K562 (cell line): ENCODE data around the gene PHACTR2. TPM values are rescaled to one million over a fixed set of nuclear protein-coding genes. Genes with fewer than 3 reads are reported as not detected.

ENCODE experiments used
- ATAC-seq: fragments of 200-7000 bp; cut with Tn5 transposase; 3 replicates; pipeline ENCODE4 v1.9.1; 2020; ENCODE audit warnings: moderate library complexity
- BruUV-seq: library from RNA; stranded (reverse); fragments of 400-500 nt; replicated peaks from 2 replicates; lab custom pipeline; 2021; lab: Mats Ljungman, UMichigan
- CTCF ChIA-PET: fragments of 300-600 bp; formaldehyde crosslinking; extraction: SDS; loops from one replicate; lab custom pipeline; 2021; ENCODE audit warnings: low intra/inter-chr PET ratio; lab: Yijun Ruan, JAX
- POLR2A ChIA-PET: fragments of 300-600, 350-650 bp; sonication (Branson Sonifier 250); formaldehyde crosslinking; extraction: SDS; loops from one replicate; lab custom pipeline; 2021; ENCODE audit warnings: antibody characterized with exemption, inconsistent platforms; lab: Yijun Ruan, JAX
- DNase-seq, 4 experiments: peaks; one replicate each; pipeline versions ENCODE4 v3.0.0 to v3.0.0-alpha.2; 2011 to 2018; ENCODE audit warnings: low spot score in 3 of 4, mixed read lengths in 3 of 4; ENCODE audit errors: extremely low read depth in 1 of 4
- FAIRE-seq: peaks from 2 replicates; lab custom pipeline; 2011; peaks lifted over from hg19 to GRCh38; lab: Jason Lieb, UNC
- H2AFZ ChIP-seq: 2 replicates; pipeline ENCODE4 v1.6.0; 2011; ENCODE audit warnings: low read depth, low read length, control low read depth, inconsistent platforms
- H3K27ac ChIP-seq: fragments of 200-600 bp; 3 replicates; pipeline ENCODE4 v1.8.0; 2011; ENCODE audit warnings: low read depth, mild to moderate bottlenecking, control low read depth, inconsistent platforms, low read length, moderate library complexity, mixed read lengths; ENCODE audit errors: extremely low read depth
- H3K27me3 ChIP-seq, 2 experiments: fragments of 300-600 bp in 1 of 2; 2 replicates in 1 of 2; 3 replicates in 1 of 2; pipeline versions ENCODE4 v1.6.0 to v1.8.0; 2011; ENCODE audit warnings: inconsistent platforms in 2 of 2, low read length in 2 of 2, mild to moderate bottlenecking in 1 of 2, mixed read lengths in 1 of 2, moderate library complexity in 1 of 2; ENCODE audit not compliant: control insufficient read depth in 2 of 2, insufficient read depth in 2 of 2
- H3K36me3 ChIP-seq: fragments of 300-600 bp; 3 replicates; pipeline ENCODE4 v1.8.0; 2011; ENCODE audit warnings: mild to moderate bottlenecking, low read length, inconsistent platforms; ENCODE audit not compliant: control insufficient read depth, insufficient read depth
- H3K4me1 ChIP-seq, 2 experiments: fragments of 200-600 bp in 1 of 2; replicated peaks in 1 of 2; 2 replicates in 1 of 2; 3 replicates in 1 of 2; pipeline versions ENCODE4 v1.5.1 to v1.8.0; 2011; ENCODE audit warnings: inconsistent platforms in 2 of 2, low read length in 2 of 2, mild to moderate bottlenecking in 1 of 2, mixed read lengths in 1 of 2, moderate library complexity in 1 of 2; ENCODE audit not compliant: control insufficient read depth in 2 of 2, insufficient read depth in 2 of 2
- H3K4me2 ChIP-seq: 2 replicates; pipeline ENCODE4 v1.6.1; 2011; ENCODE audit warnings: low read length, control low read depth, inconsistent platforms, mixed read lengths; ENCODE audit not compliant: insufficient read depth
- H3K4me3 ChIP-seq: fragments of 200-600 bp; sonication (generic), shearing (Covaris generic); 2 replicates; pipeline ENCODE4 v1.5.1; 2016; ENCODE audit warnings: control low read depth, inconsistent platforms
- H3K79me2 ChIP-seq: fragments of 200-600 bp; 3 replicates; pipeline ENCODE4 v1.8.0; 2011; ENCODE audit warnings: low read length, inconsistent platforms; ENCODE audit not compliant: control insufficient read depth, insufficient read depth
- H3K9ac ChIP-seq, 2 experiments: 2 replicates each; pipeline versions ENCODE4 v1.6.0 to v1.6.1; 2011; ENCODE audit warnings: low read depth in 2 of 2, low read length in 2 of 2, control low read depth in 1 of 2, inconsistent platforms in 1 of 2, mild to moderate bottlenecking in 1 of 2, mixed read lengths in 1 of 2; ENCODE audit not compliant: insufficient read depth in 1 of 2
- H3K9me1 ChIP-seq: one replicate; pipeline ENCODE4 v1.6.0; 2011; ENCODE audit warnings: inconsistent platforms, mild to moderate bottlenecking, low read length, moderate library complexity; ENCODE audit not compliant: control insufficient read depth, insufficient read depth
- H3K9me3 ChIP-seq: replicated peaks from 2 replicates; pipeline ENCODE4 v1.5.1; 2011; ENCODE audit warnings: low read depth, low read length, inconsistent platforms; ENCODE audit not compliant: control insufficient read depth, insufficient read depth
- H4K20me1 ChIP-seq: replicated peaks from 2 replicates; pipeline ENCODE4 v1.6.1; 2011; ENCODE audit warnings: low read length, inconsistent platforms, mixed read lengths; ENCODE audit not compliant: control insufficient read depth, insufficient read depth
- ADNP ChIP-seq: fragments of 200-800 bp; sonication (Bioruptor generic); IDR thresholded peaks from 2 replicates; pipeline ENCODE4 v1.6.1; 2016; ENCODE audit warnings: missing genetic modification characterization, missing compliant biosample characterization
- COPS2 ChIP-seq: fragments of 450-650 bp; conservative IDR thresholded peaks from 2 replicates; pipeline ENCODE4 v1.6.1; 2016; ENCODE audit warnings: mild to moderate bottlenecking, moderate library complexity
- CREB1 ChIP-seq, 2 experiments: sonication (generic) in 1 of 2; formaldehyde crosslinking in 1 of 2; IDR thresholded peaks; 2 replicates each; pipeline versions ENCODE4 v1.6.1 to v1.8.0; 2012 to 2022; ENCODE audit warnings: inconsistent platforms in 1 of 2, mild to moderate bottlenecking in 1 of 2, missing genetic modification reagents in 1 of 2, moderate library complexity in 1 of 2
- FOXA1 ChIP-seq: fragments of 450-650 bp; IDR thresholded peaks from 2 replicates; pipeline ENCODE4 v1.6.1; 2016; ENCODE audit warnings: mild to moderate bottlenecking, borderline replicate concordance
- HDAC6 ChIP-seq: IDR thresholded peaks from 2 replicates; pipeline ENCODE4 v1.6.1; 2012; ENCODE audit warnings: low read depth, mild to moderate bottlenecking, control low read depth, inconsistent platforms, low read length, moderate library complexity
- NFE2 ChIP-seq: IDR thresholded peaks from 2 replicates; pipeline ENCODE4 v1.6.1; 2014; ENCODE audit warnings: antibody characterized with exemption, low read depth
- NFRKB ChIP-seq: fragments of 450-650 bp; IDR thresholded peaks from 2 replicates; pipeline ENCODE4 v1.6.1; 2016; ENCODE audit warnings: low read depth
- POLR2G ChIP-seq: fragments of 200-400 bp; formaldehyde crosslinking; IDR thresholded peaks from 2 replicates; pipeline ENCODE4 v1.6.1; 2017; ENCODE audit warnings: low read depth, mild to moderate bottlenecking, antibody characterized with exemption, low read length, moderate library complexity
- RBM34 ChIP-seq: fragments of 200-400 bp; formaldehyde crosslinking; IDR thresholded peaks from 2 replicates; pipeline ENCODE4 v1.6.1; 2018; ENCODE audit warnings: low read length, borderline replicate concordance; ENCODE audit not compliant: insufficient read depth
- TAF15 ChIP-seq: fragments of 200-400 bp; formaldehyde crosslinking; IDR thresholded peaks from 2 replicates; pipeline ENCODE4 v1.6.1; 2017; ENCODE audit warnings: mild to moderate bottlenecking, low read depth, low read length, moderate library complexity
- U2AF1 ChIP-seq: fragments of 200-400 bp; formaldehyde crosslinking; optimal IDR thresholded peaks from 2 replicates; pipeline ENCODE3; 2017; ENCODE audit warnings: mild to moderate bottlenecking, low read depth, low read length, moderate library complexity
- ZKSCAN8 ChIP-seq: fragments of 200-800 bp; sonication (Bioruptor generic); IDR thresholded peaks from 2 replicates; pipeline ENCODE4 v1.6.1; 2016; ENCODE audit warnings: missing genetic modification characterization, missing compliant biosample characterization
- ZNF277 ChIP-seq: fragments of 250-450 bp; sonication (Bioruptor Pico); IDR thresholded peaks from 2 replicates; pipeline ENCODE4 v1.8.0; 2022; ENCODE audit warnings: inconsistent platforms, mild to moderate bottlenecking, moderate library complexity, borderline replicate concordance
- ZNF41 ChIP-seq: fragments of 250-450 bp; sonication (Bioruptor Pico); conservative IDR thresholded peaks from 2 replicates; pipeline ENCODE4 v1.4.0; 2020; ENCODE audit warnings: mild to moderate bottlenecking
- ZNF444 ChIP-seq: fragments of 250-450 bp; sonication (Bioruptor Pico); IDR thresholded peaks from 2 replicates; pipeline ENCODE4 v1.4.0; 2020; ENCODE audit warnings: mild to moderate bottlenecking, moderate library complexity
- ZNF551 ChIP-seq: fragments of 250-450 bp; sonication (Bioruptor Pico); IDR thresholded peaks from 2 replicates; pipeline ENCODE4 v1.5.0; 2021; ENCODE audit warnings: mild to moderate bottlenecking, moderate library complexity
- ZNF707 ChIP-seq: fragments of 250-450 bp; sonication (Bioruptor Pico); conservative IDR thresholded peaks from 2 replicates; pipeline ENCODE4 v1.8.0; 2022; ENCODE audit warnings: inconsistent platforms, mild to moderate bottlenecking, moderate library complexity
- WGBS: fragments of 100-300 bp; shearing (Covaris generic); methylation state at CpG from one replicate; pipeline ENCODE4 v1.1.6; 2016; ENCODE audit warnings: low coverage, mixed read lengths; ENCODE audit not compliant: insufficient coverage; ENCODE audit errors: missing lambda C conversion rate; 5-methylcytosine and 5-hydroxymethylcytosine counted together
- in situ Hi-C: fragments of 300-500 bp; cut with MboI; formaldehyde crosslinking; loops from 4 replicates; pipeline ENCODE4 v1.15.0; 2018; ENCODE audit warnings: inconsistent platforms, mixed read lengths
- intact Hi-C: fragments of 100-400 bp; cut with micrococcal nuclease; formaldehyde crosslinking; loops from 2 replicates; pipeline ENCODE4 v1.14.2; 2022
- polyA plus RNA-seq, 8 experiments: library from polyadenylated mRNA; depleted of rRNA in 4 of 8; stranded (reverse) in 5 of 8; unstranded in 3 of 8; fragments of >200 nt; fragmentation: Nextera tagmentation in 2 of 8; fragmentation: Illumina TruSeq in 1 of 8; extraction: Ambion mirVana in 2 of 8; extraction: Trizol in 1 of 8; gene quantifications; 2 replicates each; pipeline versions ENCODE4 v1.2.1 to v1.2.3, GENCODE V29; 2011 to 2014; ENCODE audit warnings: inconsistent platforms in 1 of 8, missing spikeins in 1 of 8
- total RNA-seq, 7 experiments: library from RNA; depleted of rRNA in 6 of 7; stranded (reverse); fragments of >200 nt in 6 of 7; fragmentation: Illumina TruSeq in 2 of 7; extraction: Trizol in 2 of 7; gene quantifications; 2 replicates each; pipeline versions ENCODE4 v1.2.1 to v1.2.3, GENCODE V29; 2011 to 2021; ENCODE audit warnings: low replicate concordance in 1 of 7
- TF ChIP-seq, protein P1 (sequence below): fragments of 450-650 bp; IDR thresholded peaks from 2 replicates; pipeline ENCODE4 v1.6.1; 2016; ENCODE audit warnings: borderline replicate concordance

PHACTR2 gene
- total and polyA plus RNA-seq, 9 of the 15 experiments (the other 6 are each of a cell fraction or from before 2014, with no cell fraction given): 5.3 to 52.5 (median 22.9) TPM

DNA sequence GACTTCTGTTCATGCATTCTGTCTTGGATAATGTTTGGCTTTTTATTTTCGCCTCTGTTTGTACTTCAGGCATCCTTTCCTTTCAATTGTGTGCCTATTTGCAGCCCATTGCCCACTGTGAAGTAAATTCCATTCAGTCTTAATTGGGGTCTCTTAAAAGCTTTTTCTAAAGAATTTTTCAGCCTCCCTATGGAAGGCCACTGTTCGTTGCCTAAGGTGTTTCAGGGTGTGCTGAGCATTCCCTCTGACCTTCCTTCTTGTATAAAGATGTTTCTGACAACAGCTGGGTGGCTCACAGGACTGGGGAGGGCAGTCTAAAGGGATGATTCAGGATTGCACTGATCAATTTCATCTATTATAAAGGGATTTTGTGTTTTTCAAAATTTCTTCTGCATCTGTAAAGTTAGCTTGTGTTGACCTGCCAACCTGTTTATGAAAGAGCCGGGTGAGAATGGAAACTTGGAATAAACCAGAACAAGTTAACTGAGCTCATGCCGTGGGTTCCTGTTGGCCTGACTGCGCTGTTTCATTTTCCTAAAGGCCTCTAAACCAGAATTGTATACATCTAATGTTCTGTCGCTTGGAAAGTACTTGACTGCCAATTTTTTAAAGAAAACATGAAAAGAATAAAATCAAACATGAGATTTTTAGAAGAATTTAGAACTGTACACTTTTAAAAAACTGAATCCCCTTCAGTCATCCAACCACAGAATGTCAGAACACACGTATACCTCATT lies 14.3 kb downstream of the PHACTR2 start:
- no peak for DNase-seq
- H3K9me1 ChIP-seq: no peaks in the 10 kb centered on the region
- no peaks in the 10 kb centered on the region for H3K9me3 ChIP-seq
- peaks cover 0 to 16% of the 10 kb centered on the region in 2 experiments; a peak in 3 of 5 replicates for H3K4me1 ChIP-seq
- H3K9ac ChIP-seq: no peak overlapping the region
- intact Hi-C loops (no loop called here), in situ Hi-C loops (no loop called here)
- 76% methylated on average over 7 of the region's 7 CpGs for WGBS
- no peak overlapping the region for H2AFZ ChIP-seq
- no peak for FAIRE-seq
- CTCF ChIA-PET: no interaction called here
- H3K79me2 ChIP-seq: 0 out of 3 replicates have a peak, but pooled peaks cover 3% of the 10 kb centered on the region
- no peak for ATAC-seq
- H3K4me2 ChIP-seq: no peak overlapping the region
- POLR2A ChIA-PET: no interaction called here
- H4K20me1 ChIP-seq: no peaks in the 10 kb centered on the region
- no peak overlapping the region for H3K27ac ChIP-seq
- no peak for TF ChIP-seq ZNF277
- TF ChIP-seq ZNF551 (CRISPR knock-in tag): no peak
- TF ChIP-seq U2AF1: no peak
- TF ChIP-seq, protein P1, sequence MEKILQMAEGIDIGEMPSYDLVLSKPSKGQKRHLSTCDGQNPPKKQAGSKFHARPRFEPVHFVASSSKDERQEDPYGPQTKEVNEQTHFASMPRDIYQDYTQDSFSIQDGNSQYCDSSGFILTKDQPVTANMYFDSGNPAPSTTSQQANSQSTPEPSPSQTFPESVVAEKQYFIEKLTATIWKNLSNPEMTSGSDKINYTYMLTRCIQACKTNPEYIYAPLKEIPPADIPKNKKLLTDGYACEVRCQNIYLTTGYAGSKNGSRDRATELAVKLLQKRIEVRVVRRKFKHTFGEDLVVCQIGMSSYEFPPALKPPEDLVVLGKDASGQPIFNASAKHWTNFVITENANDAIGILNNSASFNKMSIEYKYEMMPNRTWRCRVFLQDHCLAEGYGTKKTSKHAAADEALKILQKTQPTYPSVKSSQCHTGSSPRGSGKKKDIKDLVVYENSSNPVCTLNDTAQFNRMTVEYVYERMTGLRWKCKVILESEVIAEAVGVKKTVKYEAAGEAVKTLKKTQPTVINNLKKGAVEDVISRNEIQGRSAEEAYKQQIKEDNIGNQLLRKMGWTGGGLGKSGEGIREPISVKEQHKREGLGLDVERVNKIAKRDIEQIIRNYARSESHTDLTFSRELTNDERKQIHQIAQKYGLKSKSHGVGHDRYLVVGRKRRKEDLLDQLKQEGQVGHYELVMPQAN: no peak
- no peak for TF ChIP-seq TAF15
- no peak for TF ChIP-seq NFE2
- TF ChIP-seq COPS2: no peak
- no peak for TF ChIP-seq ZNF707 (CRISPR knock-in tag)
- no peak for TF ChIP-seq POLR2G
- no peak for TF ChIP-seq NFRKB
- TF ChIP-seq RBM34: no peak
- no peak for TF ChIP-seq HDAC6
- no peak for TF ChIP-seq ADNP (tag)
- TF ChIP-seq ZNF41 (CRISPR knock-in tag): no peak
- TF ChIP-seq ZNF444: no peak
- TF ChIP-seq FOXA1: no peak
- no peak for TF ChIP-seq ZKSCAN8 (CRISPR knock-in tag)
- no peak for TF ChIP-seq CREB1 (IDR thresholded peaks at IDR 0.05)
- TF ChIP-seq CREB1 (CRISPR knock-in tag; IDR thresholded peaks at IDR 0.05): no peak
- H3K4me3 ChIP-seq: no peak overlapping the region
- no peaks in the 10 kb centered on the region for H3K36me3 ChIP-seq
- no TSS peak for BruUV-seq
- H3K27me3 ChIP-seq: no peaks in the 10 kb centered on the region
